ENCODE results near the gene RIMBP2. TPM values are rescaled to one million over a fixed set of nuclear protein-coding genes. Genes with fewer than 3 reads are reported as not detected.

The RIMBP2 gene
- total and polyA plus RNA-seq, 4 donors = 0.05 to 2.9 (median 0.95) TPM

- Histone ChIP-seq H3K4me1 (ENCODE audit: control insufficient read depth in 5 of 5, insufficient read depth in 5 of 5, low read length in 5 of 5) (peaks cover 0 to 5% (median 0%) of the 10 kb centered on the region in 5 donors), H3K27ac (ENCODE audit: low read depth in 1 of 2, low read length in 1 of 2) (no peak overlapping the region), H3K9me3 (ENCODE audit: control insufficient read depth in 4 of 4, insufficient read depth in 3 of 4, low read length in 3 of 4) (peaks cover 0 to 4% (median 0%) of the 10 kb centered on the region in 4 donors), H3K27me3 (ENCODE audit: control insufficient read depth in 3 of 3, insufficient read depth in 3 of 3, low read length in 2 of 3) (peaks cover 0 to 5% (median 0%) of the 10 kb centered on the region in 3 donors), H3K9ac (ENCODE audit: insufficient read depth in 1 of 2, low read length in 2 of 2) (no peak overlapping the region), H3K4me3 (no peak overlapping the region), H3K36me3 (ENCODE audit: control insufficient read depth in 4 of 4, insufficient read depth in 4 of 4, low read length in 4 of 4) (no peaks in the 10 kb centered on the region)
- WGBS, 2 donors = 84% methylated on average over 13 of the region's 13 CpGs
- TF ChIP-seq CTCF (IDR thresholded peaks at IDR 0.05; ENCODE audit: control extremely low read depth, extremely low read depth) = no peak
- DNase-seq (no peak), ATAC-seq (ENCODE audit: insufficient read depth, low FRiP score) (no peak)
These were observed 222.1 kb downstream of the RIMBP2 start for GRCh38 chr12:130493951-130494350.

- Histone ChIP-seq H3K27me3 (ENCODE audit: control insufficient read depth in 3 of 3, insufficient read depth in 3 of 3, low read length in 2 of 3) (peaks cover 0 to 5% (median 0%) of the 10 kb centered on the region in 3 donors), H3K4me1 (ENCODE audit: control insufficient read depth in 5 of 5, insufficient read depth in 5 of 5, low read length in 5 of 5) (peaks cover 0 to 5% (median 0%) of the 10 kb centered on the region in 5 donors), H3K9me3 (ENCODE audit: control insufficient read depth in 4 of 4, insufficient read depth in 3 of 4, low read length in 3 of 4) (peaks cover 0 to 7% (median 0%) of the 10 kb centered on the region in 4 donors), H3K27ac (ENCODE audit: low read depth in 1 of 2, low read length in 1 of 2) (no peak overlapping the region), H3K4me3 (no peak overlapping the region), H3K36me3 (ENCODE audit: control insufficient read depth in 4 of 4, insufficient read depth in 4 of 4, low read length in 4 of 4) (no peaks in the 10 kb centered on the region), H3K9ac (ENCODE audit: insufficient read depth in 1 of 2, low read length in 2 of 2) (no peak overlapping the region)
- WGBS, 2 donors = 57 to 63% methylated on average over 32 of the region's 32 CpGs
- no peak for TF ChIP-seq CTCF (IDR thresholded peaks at IDR 0.05; ENCODE audit: control extremely low read depth, extremely low read depth)
- ATAC-seq (ENCODE audit: insufficient read depth, low FRiP score) (no peak), DNase-seq (no peak)
These were observed 224.4 kb downstream of the RIMBP2 start for GRCh38 chr12:130491421-130492357.

DNA sequence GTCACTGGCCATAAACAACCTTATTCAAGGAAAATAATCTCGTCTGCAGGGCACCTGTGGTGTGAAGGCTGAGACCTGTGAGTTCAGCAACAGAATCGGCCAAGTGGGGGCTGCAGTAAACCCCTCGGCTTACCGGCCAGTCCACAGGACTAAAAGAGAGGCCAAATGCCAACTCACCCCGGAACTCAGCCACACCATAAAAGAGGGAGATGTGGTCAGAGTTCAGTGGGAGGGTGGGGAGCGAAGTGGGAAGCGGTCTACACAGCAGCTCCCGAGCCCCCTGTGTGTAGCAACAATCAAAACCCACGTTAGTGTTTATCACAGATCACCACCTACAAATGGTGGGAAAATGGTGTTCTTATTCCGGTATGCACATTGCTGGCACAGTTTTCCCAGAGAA lies 225.4 kb downstream of the RIMBP2 start:
- ATAC-seq (ENCODE audit: insufficient read depth, low FRiP score) = no peak
- peaks cover 0 to 5% (median 0%) of the 10 kb centered on the region in 5 donors for H3K4me1 ChIP-seq (ENCODE audit: control insufficient read depth in 5 of 5, insufficient read depth in 5 of 5, low read length in 5 of 5)
- 70 to 72% methylated on average over 10 of the region's 10 CpGs for WGBS, 2 donors
- peaks cover 0 to 7% (median 0%) of the 10 kb centered on the region in 4 donors for H3K9me3 ChIP-seq (ENCODE audit: control insufficient read depth in 4 of 4, insufficient read depth in 3 of 4, low read length in 3 of 4)
- no peak for TF ChIP-seq CTCF (IDR thresholded peaks at IDR 0.05; ENCODE audit: control extremely low read depth, extremely low read depth)
- no peak overlapping the region for H3K27ac ChIP-seq (ENCODE audit: low read depth in 1 of 2, low read length in 1 of 2)
- no peaks in the 10 kb centered on the region for H3K36me3 ChIP-seq (ENCODE audit: control insufficient read depth in 4 of 4, insufficient read depth in 4 of 4, low read length in 4 of 4)
- no peak overlapping the region for H3K4me3 ChIP-seq
- peaks cover 0 to 5% (median 0%) of the 10 kb centered on the region in 3 donors for H3K27me3 ChIP-seq (ENCODE audit: control insufficient read depth in 3 of 3, insufficient read depth in 3 of 3, low read length in 2 of 3)
- no peak for DNase-seq
- H3K9ac ChIP-seq (ENCODE audit: insufficient read depth in 1 of 2, low read length in 2 of 2) = no peak overlapping the region

All from lung (tissue), 12 donors.